PC-9 (cell line): Measurements from ENCODE around the gene PIK3CG. TPM values are rescaled to one million over a fixed set of nuclear protein-coding genes. Genes with fewer than 3 reads are reported as not detected.
"Not testable (repeated sequence)": the region's sequence is repeated elsewhere in the genome, so short reads cannot be mapped to it uniquely, and the experiment has no call there.

ENCODE experiments used
- BruUV-seq: library from RNA; stranded (reverse); fragments of 400-500 nt; replicated peaks from 2 replicates; lab custom pipeline; 2021; lab: Mats Ljungman, UMichigan
- CTCF ChIA-PET: fragments of 300-600 bp; sonication (Branson Sonifier 250); formaldehyde crosslinking; loops from one replicate; lab custom pipeline; 2022; ENCODE audit warnings: antibody characterized with exemption; lab: Charles Lee
- POLR2A ChIA-PET: fragments of 300-600 bp; sonication (Branson Sonifier 250); formaldehyde crosslinking; loops from one replicate; lab custom pipeline; 2022; ENCODE audit warnings: antibody characterized with exemption; ENCODE audit not compliant: unreplicated experiment; lab: Charles Lee
- DNase-seq, 2 experiments: peaks; one replicate each; pipeline versions ENCODE4 v3.0.0 to v3.0.0-alpha.2; 2015 to 2022; ENCODE audit warnings: mixed read lengths in 1 of 2
- H2AFZ ChIP-seq: fragments of 200-600 bp; sonication (generic); 2 replicates; pipeline ENCODE4 v1.8.1; 2017; ENCODE audit warnings: antibody characterized with exemption
- H3F3A ChIP-seq: fragments of 200-600 bp; sonication (generic); 2 replicates; pipeline ENCODE4 v1.8.1; 2017; ENCODE audit warnings: antibody characterized with exemption, mild to moderate bottlenecking, low read depth; ENCODE audit not compliant: insufficient read depth
- H3K27ac ChIP-seq: fragments of 200-600 bp; sonication (generic); 2 replicates; pipeline ENCODE4 v1.6.1; 2016; ENCODE audit warnings: mixed run types
- H3K27me3 ChIP-seq: fragments of 200-600 bp; sonication (generic); 2 replicates; pipeline ENCODE4 v1.6.1; 2016; ENCODE audit warnings: low read depth, mixed run types; ENCODE audit not compliant: insufficient read depth
- H3K36me3 ChIP-seq: fragments of 200-600 bp; sonication (generic); 2 replicates; pipeline ENCODE4 v1.6.1; 2016; ENCODE audit warnings: low read depth, mixed run types
- H3K4me1 ChIP-seq: fragments of 200-600 bp; sonication (generic); replicated peaks from 2 replicates; pipeline ENCODE4 v1.6.1; 2016; ENCODE audit warnings: mixed run types; ENCODE audit not compliant: insufficient read depth
- H3K4me2 ChIP-seq: fragments of 200-600 bp; sonication (generic); 2 replicates; pipeline ENCODE4 v1.6.1; 2017; ENCODE audit warnings: mixed run types
- H3K4me3 ChIP-seq: fragments of 200-600 bp; sonication (generic); 2 replicates; pipeline ENCODE4 v1.6.1; 2016; ENCODE audit warnings: mixed run types
- H3K79me2 ChIP-seq: fragments of 200-600 bp; sonication (generic); 2 replicates; pipeline ENCODE4 v1.6.1; 2017; ENCODE audit warnings: low read depth, mixed run types
- H3K9me2 ChIP-seq: fragments of 200-600 bp; sonication (generic); 2 replicates; pipeline ENCODE4 v1.8.1; 2017; ENCODE audit warnings: mild to moderate bottlenecking; ENCODE audit not compliant: insufficient read depth
- H3K9me3 ChIP-seq: fragments of 200-600 bp; sonication (generic); 2 replicates; pipeline ENCODE4 v1.8.1; 2016; ENCODE audit warnings: low read depth; ENCODE audit not compliant: insufficient read depth
- H4K20me1 ChIP-seq: fragments of 200-600 bp; sonication (generic); 2 replicates; pipeline ENCODE4 v1.8.1; 2017; ENCODE audit not compliant: insufficient read depth
- CTCF ChIP-seq: fragments of 200-600 bp; sonication (generic); conservative IDR thresholded peaks from 2 replicates; pipeline ENCODE4 v1.6.1; 2017; ENCODE audit warnings: mixed run types, antibody characterized with exemption, mild to moderate bottlenecking, moderate library complexity
- EZH2 ChIP-seq: fragments of 200-600 bp; sonication (generic); IDR thresholded peaks from 2 replicates; pipeline ENCODE4 v1.8.0; 2017; ENCODE audit warnings: antibody characterized with exemption, low read depth
- intact Hi-C: fragments of 100-400 bp; cut with micrococcal nuclease; formaldehyde crosslinking; loops from one replicate; pipeline ENCODE4 v1.10.0; 2022; ENCODE audit not compliant: unreplicated experiment
- total RNA-seq: library from RNA; stranded (reverse); gene quantifications from 2 replicates; pipeline ENCODE4 v1.2.3, GENCODE V29; 2021

Gene PIK3CG
- total RNA-seq, 1 experiment from 2014 or later: not detected

DNA sequence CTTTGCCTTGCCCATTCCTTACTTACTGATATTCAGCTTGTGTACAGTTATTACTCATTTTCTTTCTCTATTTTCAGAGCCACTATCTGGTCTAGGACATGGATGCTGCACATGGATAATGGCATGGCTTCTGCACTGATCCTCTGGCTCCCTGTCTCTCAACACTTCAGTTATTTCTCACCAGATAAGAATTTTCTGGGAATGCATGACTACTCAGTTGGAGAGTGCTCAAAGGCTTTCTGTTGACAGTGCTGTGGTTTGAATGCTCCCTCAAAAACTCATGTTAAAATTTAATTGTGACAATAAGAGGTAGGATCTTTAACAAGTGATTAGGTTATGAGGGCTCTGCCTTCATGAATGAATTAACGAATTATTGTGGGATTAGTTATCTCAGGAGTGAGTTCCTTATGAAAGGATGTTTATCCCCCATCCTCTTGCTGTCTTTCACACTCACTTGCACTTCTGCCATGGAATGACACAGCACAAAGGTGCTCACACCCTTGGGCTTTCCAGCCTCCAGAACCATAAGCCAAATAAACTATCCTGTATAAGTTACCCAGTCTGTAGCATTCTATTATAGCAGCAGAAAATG lies 16.1 kb upstream of the PIK3CG start:
- no peak overlapping the region for H3K4me2 ChIP-seq
- H3K79me2 ChIP-seq: no peaks in the 10 kb centered on the region
- H3K4me1 ChIP-seq: no peaks in the 10 kb centered on the region
- CTCF ChIA-PET: no interaction called here
- no peaks in the 10 kb centered on the region for H3K9me2 ChIP-seq
- H2AFZ ChIP-seq: no peak overlapping the region
- POLR2A ChIA-PET: no interaction called here
- no peaks in the 10 kb centered on the region for H3F3A ChIP-seq
- BruUV-seq: no TSS peak
- no peak overlapping the region for H3K27ac ChIP-seq
- H3K27me3 ChIP-seq: no peaks in the 10 kb centered on the region
- no peaks in the 10 kb centered on the region for H4K20me1 ChIP-seq
- no peak for DNase-seq
- TF ChIP-seq EZH2: no peak
- no peak for TF ChIP-seq CTCF
- H3K9me3 ChIP-seq: no peaks in the 10 kb centered on the region; the same call in 1 of the 2 replicates
- no peaks in the 10 kb centered on the region for H3K36me3 ChIP-seq
- intact Hi-C loops: no loop called here
- H3K4me3 ChIP-seq: no peak overlapping the region

- H3K9me3 ChIP-seq, H3K79me2 ChIP-seq, H3K4me2 ChIP-seq, CTCF ChIA-PET, intact Hi-C loops, BruUV-seq, H3K27ac ChIP-seq, H3K27me3 ChIP-seq, H4K20me1 ChIP-seq, H3K36me3 ChIP-seq, H3K4me1 ChIP-seq, H3K4me3 ChIP-seq, H3K9me2 ChIP-seq, H3F3A ChIP-seq, POLR2A ChIA-PET, DNase-seq, H2AFZ ChIP-seq: not testable (repeated sequence)
Measured at GRCh38 chr7:106851632-106852031, 13.4 kb upstream of the PIK3CG start.

DNA sequence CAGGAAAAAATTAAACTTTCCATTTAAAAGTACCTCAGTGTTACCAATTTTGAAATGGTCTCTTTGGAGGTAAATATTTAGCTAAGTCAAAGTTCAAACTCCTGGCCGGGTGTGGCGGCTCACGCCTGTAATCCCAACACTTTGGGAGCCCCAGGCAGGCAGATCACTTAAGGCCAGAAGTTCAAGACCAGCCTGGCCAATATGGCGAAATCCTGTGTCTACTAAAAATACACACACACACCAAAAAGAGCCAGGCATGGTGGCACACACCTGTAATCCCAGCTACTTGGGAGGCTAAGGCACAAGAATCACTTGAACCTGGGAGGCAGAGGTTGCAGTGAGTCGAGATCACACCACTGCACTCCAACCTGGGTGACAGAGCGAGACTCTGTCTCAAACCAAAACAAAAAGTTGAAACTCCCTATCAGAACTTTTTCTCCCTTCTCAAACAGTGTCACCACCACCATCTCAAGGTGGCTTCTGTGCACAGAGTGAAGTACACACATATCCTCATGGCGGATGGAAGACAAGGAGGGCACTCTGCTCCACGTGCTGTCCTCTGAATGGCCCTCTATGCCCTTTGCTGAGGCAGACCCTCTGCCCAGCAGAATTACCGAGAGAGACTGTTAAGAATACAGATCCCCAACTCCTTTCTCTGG lies 11.7 kb upstream of the PIK3CG start:
- Histone ChIP-seq H4K20me1 (no peaks in the 10 kb centered on the region), H3K36me3 (no peaks in the 10 kb centered on the region), H2AFZ (peak overlapping the region; percentile 48; the same call in 1 of the 2 replicates), H3K4me3 (no peak overlapping the region), H3K9me2 (no peaks in the 10 kb centered on the region), H3K27me3 (no peaks in the 10 kb centered on the region), H3F3A (no peaks in the 10 kb centered on the region), H3K9me3 (no peaks in the 10 kb centered on the region; the same call in 1 of the 2 replicates), H3K27ac (no peak overlapping the region), H3K79me2 (no peaks in the 10 kb centered on the region), H3K4me2 (no peak overlapping the region), H3K4me1 (no peaks in the 10 kb centered on the region)
- intact Hi-C loops: no loop called here
- TF ChIP-seq CTCF: no peak
- TF ChIP-seq EZH2: no peak
- POLR2A ChIA-PET: no interaction called here
- DNase-seq: no peak
- CTCF ChIA-PET: no interaction called here
- BruUV-seq: no TSS peak
